ENCODE results near the gene AFTPH.

AFTPH gene

GRCh38 chr2:64586883-64587481, 62.9 kb downstream of the AFTPH start:
- FAIRE-seq: no peak
- DNase-seq (ENCODE audit: low spot score): peak; percentile 54

GRCh38 chr2:64587561-64587960, 63.4 kb downstream of the AFTPH start:
- FAIRE-seq (no peak), DNase-seq (ENCODE audit: low spot score) (no peak)

- FAIRE-seq (no peak), DNase-seq (ENCODE audit: low spot score) (no peak)
Observed at GRCh38 chr2:64591188-64591587, 67.1 kb downstream of the AFTPH start.

GRCh38 chr2:64593035-64593655, 69.0 kb downstream of the AFTPH start:
- FAIRE-seq (no peak), DNase-seq (ENCODE audit: low spot score) (no peak)

- DNase-seq (ENCODE audit: low spot score) (no peak), FAIRE-seq (no peak)
Observed at GRCh38 chr2:64594226-64594989, 70.3 kb downstream of the AFTPH start.

GRCh38 chr2:64595397-64596176, 71.5 kb downstream of the AFTPH start:
- DNase-seq (ENCODE audit: low spot score) (no peak), FAIRE-seq (no peak)

- no peak for FAIRE-seq
- DNase-seq (ENCODE audit: low spot score): no peak
Observed at GRCh38 chr2:64598226-64598625, 74.1 kb downstream of the AFTPH start.

GRCh38 chr2:64599469-64599868, 75.3 kb downstream of the AFTPH start:
- FAIRE-seq (no peak), DNase-seq (ENCODE audit: low spot score) (no peak)

- FAIRE-seq: no peak
- DNase-seq (ENCODE audit: low spot score): no peak
Observed at GRCh38 chr2:64601034-64601754, 77.1 kb downstream of the AFTPH start.

- DNase-seq (ENCODE audit: low spot score): no peak
- no peak for FAIRE-seq
Observed at GRCh38 chr2:64601785-64602391, 77.8 kb downstream of the AFTPH start.

GRCh38 chr2:64602436-64602835, 78.3 kb downstream of the AFTPH start:
- FAIRE-seq: no peak
- no peak for DNase-seq (ENCODE audit: low spot score)

- DNase-seq (ENCODE audit: low spot score) (no peak), FAIRE-seq (no peak)
Observed at GRCh38 chr2:64604155-64604554, 80.0 kb downstream of the AFTPH start.

- FAIRE-seq (no peak), DNase-seq (ENCODE audit: low spot score) (no peak)
Observed at GRCh38 chr2:64605026-64605471, 80.9 kb downstream of the AFTPH start.

- FAIRE-seq (no peak), DNase-seq (ENCODE audit: low spot score) (no peak)
Observed at GRCh38 chr2:64605991-64606478, 81.9 kb downstream of the AFTPH start.

GRCh38 chr2:64606479-64607363, 82.6 kb downstream of the AFTPH start:
- no peak for FAIRE-seq
- no peak for DNase-seq (ENCODE audit: low spot score)

GRCh38 chr2:64607381-64608304, 83.5 kb downstream of the AFTPH start:
- DNase-seq (ENCODE audit: low spot score): no peak
- FAIRE-seq: no peak

- DNase-seq (ENCODE audit: low spot score) (no peak), FAIRE-seq (no peak)
Observed at GRCh38 chr2:64608867-64609226, 84.7 kb downstream of the AFTPH start.

- FAIRE-seq (no peak), DNase-seq (ENCODE audit: low spot score) (peak; percentile 65)
Observed at GRCh38 chr2:64609227-64609941, 85.3 kb downstream of the AFTPH start.

Data from urothelium cell line (cell line).